ENCODE measurements around the gene B4GALNT1.

Gene B4GALNT1

GRCh38 chr12:57602544-57602943 is 30.5 kb downstream of the B4GALNT1 start:
- no peak for DNase-seq
- H3K36me3 ChIP-seq = peaks cover 36% of the 10 kb centered on the region
- no peak overlapping the region for H3K4me3 ChIP-seq (ENCODE audit: low read depth, low read length)
- peak overlapping the region; percentile 42 for H3K27ac ChIP-seq
- TF ChIP-seq, protein P1, sequence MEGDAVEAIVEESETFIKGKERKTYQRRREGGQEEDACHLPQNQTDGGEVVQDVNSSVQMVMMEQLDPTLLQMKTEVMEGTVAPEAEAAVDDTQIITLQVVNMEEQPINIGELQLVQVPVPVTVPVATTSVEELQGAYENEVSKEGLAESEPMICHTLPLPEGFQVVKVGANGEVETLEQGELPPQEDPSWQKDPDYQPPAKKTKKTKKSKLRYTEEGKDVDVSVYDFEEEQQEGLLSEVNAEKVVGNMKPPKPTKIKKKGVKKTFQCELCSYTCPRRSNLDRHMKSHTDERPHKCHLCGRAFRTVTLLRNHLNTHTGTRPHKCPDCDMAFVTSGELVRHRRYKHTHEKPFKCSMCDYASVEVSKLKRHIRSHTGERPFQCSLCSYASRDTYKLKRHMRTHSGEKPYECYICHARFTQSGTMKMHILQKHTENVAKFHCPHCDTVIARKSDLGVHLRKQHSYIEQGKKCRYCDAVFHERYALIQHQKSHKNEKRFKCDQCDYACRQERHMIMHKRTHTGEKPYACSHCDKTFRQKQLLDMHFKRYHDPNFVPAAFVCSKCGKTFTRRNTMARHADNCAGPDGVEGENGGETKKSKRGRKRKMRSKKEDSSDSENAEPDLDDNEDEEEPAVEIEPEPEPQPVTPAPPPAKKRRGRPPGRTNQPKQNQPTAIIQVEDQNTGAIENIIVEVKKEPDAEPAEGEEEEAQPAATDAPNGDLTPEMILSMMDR (IDR thresholded peaks at IDR 0.05; ENCODE audit: low read depth, low read length) = no peak
- H3K9me3 ChIP-seq (ENCODE audit: severe bottlenecking) = no peaks in the 10 kb centered on the region
- H3K27me3 ChIP-seq (ENCODE audit: insufficient read depth, low read depth, severe bottlenecking) = no peaks in the 10 kb centered on the region

DNA sequence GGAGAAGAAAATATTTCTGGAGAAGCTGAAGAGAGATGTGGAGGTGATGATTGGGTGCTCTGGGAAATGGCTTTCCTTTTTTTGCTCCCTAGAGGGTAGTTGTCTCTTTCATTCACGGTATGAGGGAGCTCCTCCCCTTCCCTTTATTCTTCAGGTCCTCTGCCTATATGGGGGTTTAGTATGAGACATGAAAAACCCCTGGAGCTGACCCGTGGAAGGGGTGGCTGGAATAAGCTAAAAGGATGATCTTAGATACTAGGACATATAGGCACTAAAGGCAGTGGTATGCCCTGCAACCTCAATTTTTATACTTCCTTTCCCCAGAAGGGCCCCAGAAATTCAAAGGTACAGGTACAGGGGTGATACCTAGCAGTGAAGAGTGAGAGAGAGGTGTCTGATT is 32.6 kb downstream of the B4GALNT1 start:
- Histone ChIP-seq H3K27ac (no peak overlapping the region), H3K36me3 (peaks cover 46% of the 10 kb centered on the region), H3K4me3 (ENCODE audit: low read depth, low read length) (no peak overlapping the region), H3K9me3 (ENCODE audit: severe bottlenecking) (no peaks in the 10 kb centered on the region), H3K27me3 (ENCODE audit: insufficient read depth, low read depth, severe bottlenecking) (no peaks in the 10 kb centered on the region)
- TF ChIP-seq, protein P1 (IDR thresholded peaks at IDR 0.05; ENCODE audit: low read depth, low read length) = no peak
- DNase-seq = no peak

DNA sequence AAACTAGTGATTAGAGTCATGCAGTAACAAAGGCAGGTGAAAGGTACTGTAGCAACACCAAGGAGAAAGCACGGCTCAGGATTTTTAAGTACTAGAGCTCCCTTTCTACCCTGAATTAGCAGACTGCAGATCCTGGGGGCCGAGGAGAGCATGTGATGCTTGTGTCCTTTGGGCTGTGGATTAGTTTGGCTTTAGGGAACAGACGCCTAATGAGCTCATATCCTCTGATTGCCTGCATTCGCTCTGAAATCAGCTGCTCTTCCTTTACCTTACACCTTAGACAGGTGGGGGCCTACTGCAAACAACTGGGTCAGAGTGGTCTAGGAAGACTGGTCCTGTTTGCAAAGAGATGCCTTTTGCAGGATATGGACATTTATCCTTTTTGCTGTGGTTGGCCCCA is 39.8 kb downstream of the B4GALNT1 start:
- Histone ChIP-seq H3K27ac (peak overlapping the region; percentile 52), H3K9me3 (ENCODE audit: severe bottlenecking) (no peaks in the 10 kb centered on the region), H3K27me3 (ENCODE audit: insufficient read depth, low read depth, severe bottlenecking) (no peaks in the 10 kb centered on the region), H3K36me3 (peaks cover 32% of the 10 kb centered on the region), H3K4me3 (ENCODE audit: low read depth, low read length) (no peak overlapping the region; the same call in 1 of the 2 replicates)
- TF ChIP-seq, protein P1 (IDR thresholded peaks at IDR 0.05; ENCODE audit: low read depth, low read length) = no peak
- DNase-seq = peak; percentile 64

DNA sequence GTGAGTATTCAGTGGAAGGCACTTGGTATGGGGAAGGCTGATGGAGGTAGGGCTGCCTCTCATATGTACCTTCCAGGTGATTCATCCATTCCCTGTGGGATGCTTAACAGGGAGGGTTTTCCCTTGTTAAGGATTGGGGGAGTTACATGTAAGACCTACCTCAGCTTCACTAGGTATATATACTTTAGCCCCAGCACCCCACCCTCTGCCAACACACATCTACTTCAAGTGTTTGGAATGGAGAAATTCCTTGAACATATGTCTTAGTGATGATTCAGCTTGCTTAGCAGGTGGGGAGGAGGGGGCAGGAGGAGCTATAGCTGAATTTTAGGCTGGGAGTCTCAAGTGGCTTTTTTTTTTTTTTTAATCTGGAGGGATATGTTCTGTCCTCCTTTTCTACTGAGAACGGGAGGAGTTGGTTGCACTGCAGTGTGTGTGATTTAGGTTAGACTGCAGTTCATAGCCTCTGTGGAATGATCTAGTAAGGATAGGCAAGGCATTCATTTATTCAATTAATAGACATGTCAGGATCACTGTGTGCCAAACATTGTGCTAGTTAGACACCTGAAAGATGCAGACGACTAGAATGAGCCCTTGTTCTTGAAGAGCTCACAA is 40.3 kb downstream of the B4GALNT1 start:
- Histone ChIP-seq H3K36me3 (peaks cover 27% of the 10 kb centered on the region), H3K27ac (peak overlapping the region; percentile 52), H3K9me3 (ENCODE audit: severe bottlenecking) (no peaks in the 10 kb centered on the region), H3K27me3 (ENCODE audit: insufficient read depth, low read depth, severe bottlenecking) (no peaks in the 10 kb centered on the region), H3K4me3 (ENCODE audit: low read depth, low read length) (no peak overlapping the region; the same call in 1 of the 2 replicates)
- TF ChIP-seq, protein P1 (IDR thresholded peaks at IDR 0.05; ENCODE audit: low read depth, low read length) = no peak
- no peak for DNase-seq

DNA sequence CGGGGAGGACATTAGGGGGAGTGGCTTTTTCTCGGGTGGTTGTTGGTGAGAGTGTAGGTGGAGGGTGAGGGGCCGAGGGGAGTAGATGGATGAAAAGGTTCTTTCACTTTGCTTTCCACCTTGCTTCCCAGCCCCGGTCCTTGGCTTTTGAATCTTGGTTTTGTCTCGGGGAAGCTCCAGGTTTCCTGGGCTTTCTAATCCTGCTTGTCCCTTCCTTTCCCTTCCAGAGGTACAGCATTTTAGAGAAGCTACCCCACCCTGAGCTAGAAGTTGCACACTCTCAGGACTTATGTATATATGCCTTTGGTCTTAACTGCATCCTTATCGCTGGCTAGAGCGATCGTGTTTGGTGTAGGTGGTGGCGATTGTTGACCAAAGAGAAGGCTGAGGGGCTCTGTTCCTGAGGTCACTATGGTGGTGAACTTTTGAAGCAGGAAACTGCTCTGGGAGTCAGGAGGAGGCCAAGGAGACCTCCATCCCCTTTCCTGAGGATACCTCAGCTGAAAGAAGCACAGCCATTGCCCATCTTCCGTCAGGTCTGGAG is 41.1 kb downstream of the B4GALNT1 start:
- Histone ChIP-seq H3K27ac (peak overlapping the region; percentile 71; the same call in 1 of the 2 replicates), H3K4me3 (ENCODE audit: low read depth, low read length) (peak overlapping the region; percentile 69), H3K36me3 (peaks cover 21% of the 10 kb centered on the region), H3K9me3 (ENCODE audit: severe bottlenecking) (no peaks in the 10 kb centered on the region), H3K27me3 (ENCODE audit: insufficient read depth, low read depth, severe bottlenecking) (no peaks in the 10 kb centered on the region)
- peak; percentile 33 for DNase-seq
- TF ChIP-seq, protein P1 (IDR thresholded peaks at IDR 0.05; ENCODE audit: low read depth, low read length) = no peak

Measured in WERI-Rb-1 (cell line).